NB4 (cell line): ENCODE results near the gene MKS1.

Source experiments
- MAX ChIP-seq: IDR thresholded peaks from 2 replicates; pipeline ENCODE4 v1.6.1; 2011; ENCODE audit warnings: low read depth, low read length
- POLR2A ChIP-seq: IDR thresholded peaks from 2 replicates; pipeline ENCODE4 v1.6.1; 2011; ENCODE audit warnings: mild to moderate bottlenecking; ENCODE audit not compliant: insufficient read length; ENCODE audit errors: extremely low read depth
- TF ChIP-seq, protein P1 (sequence below): IDR thresholded peaks from one replicate; pipeline ENCODE4 v1.5.1; 2012; ENCODE audit warnings: low read depth, low read length

- TF ChIP-seq, protein P1, sequence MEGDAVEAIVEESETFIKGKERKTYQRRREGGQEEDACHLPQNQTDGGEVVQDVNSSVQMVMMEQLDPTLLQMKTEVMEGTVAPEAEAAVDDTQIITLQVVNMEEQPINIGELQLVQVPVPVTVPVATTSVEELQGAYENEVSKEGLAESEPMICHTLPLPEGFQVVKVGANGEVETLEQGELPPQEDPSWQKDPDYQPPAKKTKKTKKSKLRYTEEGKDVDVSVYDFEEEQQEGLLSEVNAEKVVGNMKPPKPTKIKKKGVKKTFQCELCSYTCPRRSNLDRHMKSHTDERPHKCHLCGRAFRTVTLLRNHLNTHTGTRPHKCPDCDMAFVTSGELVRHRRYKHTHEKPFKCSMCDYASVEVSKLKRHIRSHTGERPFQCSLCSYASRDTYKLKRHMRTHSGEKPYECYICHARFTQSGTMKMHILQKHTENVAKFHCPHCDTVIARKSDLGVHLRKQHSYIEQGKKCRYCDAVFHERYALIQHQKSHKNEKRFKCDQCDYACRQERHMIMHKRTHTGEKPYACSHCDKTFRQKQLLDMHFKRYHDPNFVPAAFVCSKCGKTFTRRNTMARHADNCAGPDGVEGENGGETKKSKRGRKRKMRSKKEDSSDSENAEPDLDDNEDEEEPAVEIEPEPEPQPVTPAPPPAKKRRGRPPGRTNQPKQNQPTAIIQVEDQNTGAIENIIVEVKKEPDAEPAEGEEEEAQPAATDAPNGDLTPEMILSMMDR, result no peak
- TF ChIP-seq POLR2A (no peak), MAX (no peak)
Observed at GRCh38 chr17:58248955-58249269, 29.9 kb upstream of the MKS1 start.
